Loucy (cell line): ENCODE data around the gene GALNT9.

Source experiments
- H2AFZ ChIP-seq: fragments of 200-600 bp; sonication (generic); 2 replicates; pipeline ENCODE4 v1.6.0; 2016; ENCODE audit warnings: antibody characterized with exemption, mild to moderate bottlenecking, low read length, moderate library complexity
- H3F3A ChIP-seq: fragments of 200-600 bp; 2 replicates; pipeline ENCODE4 v1.6.0; 2016; ENCODE audit warnings: antibody characterized with exemption, low read depth, mild to moderate bottlenecking
- H3K27me3 ChIP-seq: fragments of 200-600 bp; sonication (generic); 2 replicates; pipeline ENCODE4 v1.6.1; 2014; ENCODE audit warnings: low read length, mild to moderate bottlenecking; ENCODE audit not compliant: insufficient read depth, poor library complexity, severe bottlenecking
- H3K36me3 ChIP-seq: fragments of 200-600 bp; sonication (generic); 2 replicates; pipeline ENCODE4 v1.6.1; 2016; ENCODE audit warnings: low read length; ENCODE audit not compliant: insufficient read depth
- H3K4me1 ChIP-seq: fragments of 200-600 bp; sonication (generic); 2 replicates; pipeline ENCODE4 v1.5.1; 2014; ENCODE audit warnings: low read length, mild to moderate bottlenecking; ENCODE audit not compliant: insufficient read depth, poor library complexity, severe bottlenecking
- H3K4me2 ChIP-seq: fragments of 200-600 bp; sonication (generic); 2 replicates; pipeline ENCODE4 v1.6.0; 2014; ENCODE audit warnings: antibody characterized with exemption, low read length, low read depth, mild to moderate bottlenecking; ENCODE audit not compliant: poor library complexity, severe bottlenecking
- H3K4me3 ChIP-seq: fragments of 200-600 bp; sonication (generic); 2 replicates; pipeline ENCODE4 v1.5.1; 2014; ENCODE audit warnings: low read length, mild to moderate bottlenecking, mixed read lengths; ENCODE audit not compliant: poor library complexity, severe bottlenecking
- H3K79me2 ChIP-seq: fragments of 200-600 bp; sonication (generic); 2 replicates; pipeline ENCODE4 v1.6.1; 2014; ENCODE audit warnings: low read length; ENCODE audit not compliant: insufficient read depth
- H3K9ac ChIP-seq: fragments of 200-600 bp; sonication (generic); 2 replicates; pipeline ENCODE4 v1.6.0; 2014; ENCODE audit warnings: mild to moderate bottlenecking, low read depth, low read length, moderate library complexity; ENCODE audit not compliant: poor library complexity, severe bottlenecking
- H3K9me2 ChIP-seq: fragments of 200-600 bp; sonication (generic); replicated peaks from 2 replicates; pipeline ENCODE4 v1.6.1; 2016; ENCODE audit warnings: low read depth, low read length, mixed read lengths
- H3K9me3 ChIP-seq: fragments of 200-600 bp; sonication (generic); 2 replicates; pipeline ENCODE4 v1.6.1; 2014; ENCODE audit warnings: mild to moderate bottlenecking, antibody characterized with exemption, low read length, low read depth; ENCODE audit not compliant: insufficient read depth
- H4K20me1 ChIP-seq: fragments of 200-600 bp; sonication (generic); 2 replicates; pipeline ENCODE4 v1.6.0; 2014; ENCODE audit warnings: antibody characterized with exemption, low read length, mild to moderate bottlenecking; ENCODE audit not compliant: insufficient read depth, poor library complexity, severe bottlenecking
- CTCF ChIP-seq: fragments of 200-600 bp; sonication (generic); conservative IDR thresholded peaks from 2 replicates; pipeline ENCODE4 v1.5.1; 2014; ENCODE audit warnings: mild to moderate bottlenecking, antibody characterized with exemption, low read length
- EZH2phosphoT487 ChIP-seq: fragments of 200-600 bp; IDR thresholded peaks from 2 replicates; pipeline ENCODE4 v1.6.1; 2018; ENCODE audit warnings: antibody characterized with exemption, mild to moderate bottlenecking, moderate library complexity, borderline replicate concordance

The GALNT9 gene

GRCh38 chr12:132161036-132161781, 168.2 kb downstream of the GALNT9 start:
- Histone ChIP-seq H3K4me2 (no peak overlapping the region), H4K20me1 (no peaks in the 10 kb centered on the region), H3K4me3 (no peak overlapping the region), H3K79me2 (no peaks in the 10 kb centered on the region), H3K27me3 (no peaks in the 10 kb centered on the region), H3K9me2 (no peaks in the 10 kb centered on the region), H3K9ac (no peak overlapping the region), H3K9me3 (no peaks in the 10 kb centered on the region), H3K4me1 (peaks cover 18% of the 10 kb centered on the region), H3F3A (peaks cover 10% of the 10 kb centered on the region), H2AFZ (no peak overlapping the region), H3K36me3 (peaks cover 12% of the 10 kb centered on the region; the same call in 1 of the 2 replicates)
- TF ChIP-seq CTCF (no peak), EZH2phosphoT487 (no peak)

GRCh38 chr12:132160601-132161035, 168.8 kb downstream of the GALNT9 start:
- no peak overlapping the region for H2AFZ ChIP-seq
- no peaks in the 10 kb centered on the region for H3K9me3 ChIP-seq
- H4K20me1 ChIP-seq, result no peaks in the 10 kb centered on the region
- H3K79me2 ChIP-seq, result no peaks in the 10 kb centered on the region
- H3K4me3 ChIP-seq, result no peak overlapping the region
- TF ChIP-seq CTCF (no peak), EZH2phosphoT487 (no peak)
- no peaks in the 10 kb centered on the region for H3K9me2 ChIP-seq
- H3F3A ChIP-seq, result peaks cover 11% of the 10 kb centered on the region
- H3K36me3 ChIP-seq, result peaks cover 12% of the 10 kb centered on the region; the same call in 1 of the 2 replicates
- H3K27me3 ChIP-seq, result no peaks in the 10 kb centered on the region
- H3K4me2 ChIP-seq, result no peak overlapping the region
- H3K9ac ChIP-seq, result no peak overlapping the region
- peaks cover 18% of the 10 kb centered on the region for H3K4me1 ChIP-seq

- no peak for TF ChIP-seq CTCF
- TF ChIP-seq EZH2phosphoT487, result no peak
These were observed 169.4 kb downstream of the GALNT9 start for GRCh38 chr12:132160016-132160415.

More at GRCh38 chr12:132160016-132160415, 169.4 kb downstream of the GALNT9 start:
- Histone ChIP-seq H3K9ac (no peak overlapping the region), H3K9me2 (no peaks in the 10 kb centered on the region), H3K79me2 (no peaks in the 10 kb centered on the region), H2AFZ (no peak overlapping the region), H4K20me1 (no peaks in the 10 kb centered on the region), H3F3A (peaks cover 11% of the 10 kb centered on the region), H3K4me2 (no peak overlapping the region), H3K9me3 (no peaks in the 10 kb centered on the region), H3K4me3 (no peak overlapping the region), H3K36me3 (peaks cover 12% of the 10 kb centered on the region; the same call in 1 of the 2 replicates), H3K27me3 (no peaks in the 10 kb centered on the region), H3K4me1 (peaks cover 18% of the 10 kb centered on the region)
